Measurements from ENCODE around the gene MAEA.

The MAEA gene

GRCh38 chr4:1337951-1338751 lies 48.5 kb downstream of the MAEA start:
- DNase-seq: no peak

DNA sequence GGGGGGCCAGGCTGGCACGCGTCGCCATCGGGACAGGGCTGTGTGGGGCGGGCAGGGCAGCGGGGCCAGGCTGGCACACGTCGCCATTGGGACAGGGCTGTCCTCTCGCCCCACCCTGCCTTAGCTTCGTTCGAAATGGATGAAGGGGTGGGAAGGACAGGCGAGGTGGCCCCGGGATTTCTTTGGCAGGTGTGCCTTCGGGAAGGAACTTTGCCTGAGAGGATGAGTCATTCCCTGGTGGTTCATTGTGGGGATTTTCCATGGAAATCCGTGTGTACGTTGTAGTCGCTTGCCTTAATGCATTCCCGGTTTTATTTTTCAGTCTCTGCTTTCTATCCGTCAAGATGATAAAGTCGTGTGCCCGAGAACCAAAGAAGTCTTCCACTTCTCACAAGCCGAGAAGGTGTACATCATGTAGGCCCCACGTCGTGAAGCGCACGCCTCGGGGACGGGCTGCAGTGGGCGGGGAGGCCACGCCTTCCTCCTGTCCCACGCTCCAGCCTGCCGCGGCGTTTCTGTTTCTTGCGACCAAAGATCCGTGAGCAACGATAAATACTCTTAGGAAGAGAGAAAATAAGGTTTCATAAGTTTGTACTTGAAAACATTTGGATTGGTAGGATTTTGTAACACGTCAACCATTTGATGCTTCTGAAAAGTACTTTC lies 49.2 kb downstream of the MAEA start:
- no peak for DNase-seq

- no peak for DNase-seq
Observed at GRCh38 chr4:1339489-1339888, 49.8 kb downstream of the MAEA start.

DNA sequence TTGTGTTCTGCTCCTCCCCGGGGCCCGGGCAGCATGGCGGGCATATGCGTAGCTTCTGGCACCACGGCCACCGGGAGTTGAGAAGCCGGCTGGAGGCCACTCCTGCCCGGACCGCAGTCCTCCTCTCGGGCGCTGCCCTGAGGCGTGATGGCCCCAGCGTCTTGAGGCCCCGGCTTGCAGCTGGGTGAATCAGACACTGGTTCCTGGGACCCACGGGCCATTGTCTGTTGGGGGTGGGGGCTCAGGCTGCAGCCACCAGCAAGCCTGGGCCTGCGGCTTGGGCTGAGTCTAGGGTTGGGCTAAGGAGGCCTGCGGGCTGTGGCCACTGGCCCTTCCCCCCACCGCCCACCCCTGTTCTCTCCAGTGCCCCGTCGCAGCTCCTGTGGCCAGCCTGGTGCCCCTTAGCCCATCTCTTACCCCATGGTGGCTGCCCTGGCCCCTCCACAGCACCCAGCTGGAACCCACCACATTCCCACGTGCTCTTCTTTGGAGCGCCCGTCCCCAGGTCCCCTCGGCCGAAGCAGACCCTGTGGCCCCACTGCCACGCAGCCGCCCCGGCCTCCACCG lies 50.6 kb downstream of the MAEA start:
- no peak for DNase-seq

DNA sequence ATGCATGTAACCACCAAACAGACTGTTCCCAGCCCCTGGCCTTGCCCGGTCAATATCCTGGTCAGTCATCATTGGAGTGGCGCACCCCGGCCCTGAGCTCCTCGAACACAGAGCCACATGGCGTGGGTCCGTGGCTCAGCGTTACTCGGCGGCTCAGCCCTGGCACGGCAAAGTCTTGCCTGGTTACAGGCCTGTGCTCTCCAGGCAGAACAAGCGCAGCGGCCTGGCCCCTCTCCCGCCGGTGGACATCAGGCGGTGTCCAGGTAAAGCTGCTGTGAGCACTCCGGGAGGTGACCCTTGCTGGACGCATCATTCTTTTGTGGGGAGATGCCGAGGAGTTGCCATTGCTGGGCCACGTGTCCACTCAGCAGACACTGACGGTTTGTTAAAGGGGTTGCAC lies 51.2 kb downstream of the MAEA start:
- no peak for DNase-seq

- no peak for DNase-seq
Observed at GRCh38 chr4:1342003-1342402, 52.3 kb downstream of the MAEA start.

GRCh38 chr4:1344696-1345095 lies 55.0 kb downstream of the MAEA start:
- DNase-seq: no peak

GRCh38 chr4:1345903-1346780 lies 56.5 kb downstream of the MAEA start:
- DNase-seq: peak; percentile 76

DNA sequence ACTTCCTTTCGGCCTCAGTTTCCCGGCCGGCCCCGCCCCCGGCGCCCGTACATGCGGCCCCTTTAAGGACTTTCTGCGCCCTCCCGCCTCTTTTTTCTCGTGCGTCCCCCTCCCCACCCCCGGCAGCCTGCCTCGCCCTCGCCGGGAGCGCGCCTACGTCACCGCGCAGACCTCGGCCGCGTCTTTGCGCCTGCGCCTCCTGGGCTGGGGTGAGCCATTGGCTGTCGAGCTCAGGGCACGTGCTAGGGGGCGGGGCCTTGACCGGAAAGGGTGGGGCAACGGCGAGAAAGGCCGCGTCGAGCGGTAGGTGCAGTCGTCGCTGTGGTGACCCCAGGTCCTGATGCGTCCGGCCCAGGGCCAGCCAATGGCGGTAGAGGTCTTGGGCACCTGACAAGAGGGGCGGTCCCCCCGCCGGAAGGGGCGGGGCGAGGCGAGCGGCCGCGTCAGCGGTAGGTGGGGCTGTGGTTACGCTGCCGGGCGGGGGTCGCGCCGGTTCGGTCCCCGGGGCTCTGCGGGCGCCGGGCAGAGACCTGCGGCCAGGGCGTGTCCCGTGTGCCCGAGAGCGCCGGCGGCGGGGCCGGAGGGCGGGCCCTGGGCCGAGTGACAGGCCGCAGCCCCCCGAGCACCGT lies 57.2 kb downstream of the MAEA start, which contains the start of gene UVSSA:
TSS of gene UVSSA (plus strand) at position 428 of the 629 bp plus-strand sequence. CDS start 884 bp downstream, outside the sequence.
- peak; percentile 99 for DNase-seq

DNA sequence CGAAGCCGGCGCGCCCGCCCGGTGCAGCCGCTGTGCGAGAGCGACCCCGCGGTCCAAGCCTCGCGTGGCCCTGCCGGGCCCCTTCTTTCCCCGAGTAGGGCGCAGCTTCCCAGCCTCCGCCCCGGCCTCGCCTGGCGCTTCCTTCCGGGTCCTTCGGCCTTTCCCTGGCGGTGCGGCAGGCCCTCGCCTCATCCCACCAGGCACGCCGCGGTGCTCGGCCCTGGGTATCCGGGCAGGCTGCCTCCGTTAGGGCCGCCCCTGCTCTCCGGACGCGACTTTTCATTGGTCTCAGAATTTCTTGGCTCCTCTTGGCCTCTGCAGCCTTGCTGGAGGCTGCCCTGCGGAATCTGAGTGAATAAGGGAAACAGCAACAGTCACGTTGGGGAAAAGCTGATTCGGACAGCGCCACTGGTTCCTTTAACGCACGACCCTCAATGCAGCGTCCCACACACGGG lies 57.7 kb downstream of the MAEA start:
- DNase-seq: peak; percentile 83

DNA sequence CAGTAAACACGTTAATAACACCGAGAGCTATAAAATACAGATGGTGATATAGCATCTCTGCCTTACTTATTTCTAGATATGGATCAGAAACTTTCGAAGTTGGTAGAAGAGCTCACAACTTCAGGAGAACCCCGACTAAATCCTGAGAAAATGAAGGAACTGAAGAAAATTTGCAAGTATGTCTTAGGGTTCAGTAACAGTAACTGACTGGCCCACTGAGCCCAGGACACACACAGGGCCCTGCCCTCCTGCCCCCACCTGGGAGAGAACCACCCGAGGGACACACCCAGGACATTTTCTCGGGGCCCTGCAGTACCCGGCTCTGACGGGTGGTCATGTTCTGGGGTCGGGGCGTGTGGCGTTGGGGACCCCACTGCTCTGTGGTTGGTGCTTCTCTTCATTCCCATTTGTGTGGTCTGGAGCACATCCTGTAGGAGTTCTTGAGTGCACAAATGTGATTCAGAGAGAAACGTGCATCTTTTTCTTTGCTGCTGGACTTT lies 58.4 kb downstream of the MAEA start:
- DNase-seq: peak; percentile 30

DNA sequence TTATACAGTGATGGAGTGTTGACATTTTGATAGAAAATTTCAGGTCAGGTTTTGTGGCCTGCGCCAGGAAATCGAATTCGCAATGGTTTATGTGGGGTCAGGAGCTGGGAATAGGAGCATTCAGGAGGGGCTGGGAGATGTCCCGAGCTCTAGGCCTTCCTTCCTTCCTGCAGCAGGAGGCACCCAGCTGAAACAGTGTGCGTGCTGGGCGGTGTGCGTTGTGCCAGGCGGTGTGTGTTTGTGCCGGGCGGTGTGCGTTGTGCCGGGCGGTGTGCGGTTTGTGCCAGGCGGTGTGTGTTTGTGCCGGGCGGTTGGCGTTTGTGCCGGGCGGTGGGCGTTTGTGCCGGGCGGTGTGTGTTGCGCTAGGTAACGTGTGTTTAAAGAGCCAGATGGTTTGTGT lies 59.1 kb downstream of the MAEA start:
- DNase-seq: no peak

GRCh38 chr4:1349359-1350168 lies 59.9 kb downstream of the MAEA start:
- no peak for DNase-seq

DNA sequence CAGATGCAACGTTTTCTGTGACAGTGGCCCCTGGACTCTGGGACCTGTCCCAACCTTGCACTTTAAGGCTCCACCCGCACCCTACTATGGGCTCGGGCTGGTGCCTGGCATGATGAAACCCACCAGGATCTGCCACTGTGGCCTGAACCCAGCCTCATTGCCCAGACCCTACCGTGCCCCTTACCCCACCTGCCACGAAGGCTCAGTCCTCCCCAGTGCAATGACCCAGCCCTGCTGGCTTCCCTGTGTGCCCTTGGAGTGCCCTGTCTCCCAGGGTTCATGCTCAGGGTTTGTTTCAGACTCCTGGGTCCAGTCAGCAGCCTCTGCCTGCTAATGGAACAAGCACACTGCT lies 60.5 kb downstream of the MAEA start:
- DNase-seq: no peak

- DNase-seq: peak; percentile 92
Observed at GRCh38 chr4:1351854-1352566, 62.3 kb downstream of the MAEA start.

GRCh38 chr4:1352567-1352900 lies 62.8 kb downstream of the MAEA start:
- no peak for DNase-seq

- no peak for DNase-seq
Observed at GRCh38 chr4:1353186-1354055, 63.7 kb downstream of the MAEA start.

GRCh38 chr4:1354136-1354982 lies 64.7 kb downstream of the MAEA start:
- peak; percentile 37 for DNase-seq

GRCh38 chr4:1354983-1355275 lies 65.2 kb downstream of the MAEA start:
- no peak for DNase-seq
